Karpas-422 (cell line): Measurements from ENCODE around the gene PCDH15. TPM values are rescaled to one million over a fixed set of nuclear protein-coding genes. Genes with fewer than 3 reads are reported as not detected.

Experiments
- DNase-seq: peaks from one replicate; pipeline ENCODE4 v3.0.0-alpha.2; 2015
- H2AFZ ChIP-seq: fragments of 200-600 bp; sonication (generic); 2 replicates; pipeline ENCODE4 v1.6.1; 2014; ENCODE audit warnings: antibody characterized with exemption, low read length, mixed read lengths
- H3K27ac ChIP-seq: fragments of 200-600 bp; sonication (generic); 2 replicates; pipeline ENCODE4 v1.5.1; 2014; ENCODE audit warnings: mild to moderate bottlenecking, low read length, moderate library complexity
- H3K27me3 ChIP-seq: fragments of 200-600 bp; sonication (generic); 2 replicates; pipeline ENCODE4 v1.6.1; 2014; ENCODE audit warnings: low read length, mixed read lengths
- H3K36me3 ChIP-seq: fragments of 200-600 bp; sonication (generic); 2 replicates; pipeline ENCODE4 v1.6.1; 2014; ENCODE audit warnings: low read length, mixed read lengths; ENCODE audit not compliant: insufficient read depth
- H3K4me1 ChIP-seq: fragments of 200-600 bp; sonication (generic); 2 replicates; pipeline ENCODE4 v1.6.1; 2014; ENCODE audit warnings: mild to moderate bottlenecking, low read length, mixed read lengths
- H3K4me2 ChIP-seq: fragments of 200-600 bp; sonication (generic); 2 replicates; pipeline ENCODE4 v1.6.1; 2014; ENCODE audit warnings: low read length, low read depth, mild to moderate bottlenecking; ENCODE audit not compliant: poor library complexity, severe bottlenecking
- H3K4me3 ChIP-seq: fragments of 200-600 bp; sonication (generic); 2 replicates; pipeline ENCODE4 v1.5.1; 2014; ENCODE audit warnings: mild to moderate bottlenecking, antibody characterized with exemption, low read length, mixed read lengths
- H3K79me2 ChIP-seq: fragments of 200-600 bp; sonication (generic); 2 replicates; pipeline ENCODE4 v1.6.1; 2014; ENCODE audit warnings: mild to moderate bottlenecking, low read length, mixed read lengths
- H3K9ac ChIP-seq: fragments of 200-600 bp; sonication (generic); 2 replicates; pipeline ENCODE4 v1.6.0; 2014; ENCODE audit warnings: low read length
- H3K9me2 ChIP-seq: fragments of 200-600 bp; sonication (generic), shearing (Covaris generic); replicated peaks from 2 replicates; pipeline ENCODE4 v1.6.0; 2014; ENCODE audit warnings: mild to moderate bottlenecking, low read length, moderate library complexity; ENCODE audit not compliant: insufficient read depth
- H3K9me3 ChIP-seq: fragments of 300-700, 200-600 bp; sonication (generic); 2 replicates; pipeline ENCODE4 v1.6.1; 2014; ENCODE audit warnings: low read length, mixed read lengths
- H4K20me1 ChIP-seq: fragments of 200-600 bp; sonication (generic); 2 replicates; pipeline ENCODE4 v1.6.1; 2014; ENCODE audit warnings: mild to moderate bottlenecking, antibody characterized with exemption, low read length, low read depth; ENCODE audit not compliant: insufficient read depth
- total RNA-seq: library from RNA; depleted of rRNA; stranded (reverse); fragments of >200 nt; shearing (Covaris generic); gene quantifications from 2 replicates; pipeline ENCODE4 v1.2.3, GENCODE V29; 2014; ENCODE audit warnings: low replicate concordance

The PCDH15 gene
- total RNA-seq, 1 experiment from 2014 or later = not detected

DNA sequence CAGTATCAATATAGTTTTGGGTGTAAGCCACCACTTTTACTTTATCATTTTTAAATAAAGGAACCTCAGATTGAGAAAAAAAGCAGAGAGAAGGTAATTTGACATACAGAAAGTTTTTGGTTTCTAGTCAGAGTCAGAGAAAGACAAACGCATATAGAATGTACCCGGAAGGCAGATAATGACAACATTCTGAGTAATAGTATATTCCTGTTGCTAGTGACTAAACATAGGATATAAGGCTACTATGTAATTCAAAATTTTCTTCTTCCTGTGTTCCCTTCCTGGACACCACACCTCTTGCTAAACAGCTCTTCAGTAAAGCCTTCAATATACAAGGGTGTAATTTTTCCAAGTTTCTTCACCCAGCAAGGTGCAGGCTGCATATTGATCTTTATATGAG lies 597.6 kb downstream of the PCDH15 start:
- Histone ChIP-seq H3K27me3 (no peaks in the 10 kb centered on the region), H3K9me3 (peaks cover 22% of the 10 kb centered on the region), H3K4me2 (no peak overlapping the region), H3K36me3 (no peaks in the 10 kb centered on the region), H3K4me1 (no peaks in the 10 kb centered on the region), H3K27ac (no peak overlapping the region), H3K9ac (no peak overlapping the region), H3K79me2 (no peaks in the 10 kb centered on the region), H3K4me3 (no peak overlapping the region), H4K20me1 (no peaks in the 10 kb centered on the region), H2AFZ (no peak overlapping the region), H3K9me2 (no peaks in the 10 kb centered on the region)
- DNase-seq = no peak

- Histone ChIP-seq H3K36me3 (no peaks in the 10 kb centered on the region), H2AFZ (no peak overlapping the region), H3K4me2 (no peak overlapping the region), H3K9me2 (no peaks in the 10 kb centered on the region), H4K20me1 (no peaks in the 10 kb centered on the region), H3K9ac (no peak overlapping the region), H3K27me3 (no peaks in the 10 kb centered on the region), H3K4me1 (no peaks in the 10 kb centered on the region), H3K27ac (no peak overlapping the region), H3K79me2 (no peaks in the 10 kb centered on the region), H3K9me3 (peaks cover 24% of the 10 kb centered on the region), H3K4me3 (no peak overlapping the region)
- no peak for DNase-seq
Observed at GRCh38 chr10:54198051-54198450, 603.0 kb downstream of the PCDH15 start.

- H3K4me3 ChIP-seq = no peak overlapping the region
- no peaks in the 10 kb centered on the region for H3K27me3 ChIP-seq
- no peak for DNase-seq
- H3K9me3 ChIP-seq = peaks cover 29% of the 10 kb centered on the region
- no peak overlapping the region for H3K9ac ChIP-seq
- no peak overlapping the region for H3K27ac ChIP-seq
- no peaks in the 10 kb centered on the region for H3K4me1 ChIP-seq
- no peaks in the 10 kb centered on the region for H4K20me1 ChIP-seq
- no peak overlapping the region for H3K4me2 ChIP-seq
- H2AFZ ChIP-seq = no peak overlapping the region
- H3K79me2 ChIP-seq = no peaks in the 10 kb centered on the region
- no peaks in the 10 kb centered on the region for H3K36me3 ChIP-seq
- H3K9me2 ChIP-seq = no peaks in the 10 kb centered on the region
Observed at GRCh38 chr10:54194806-54195205, 606.2 kb downstream of the PCDH15 start.

DNA sequence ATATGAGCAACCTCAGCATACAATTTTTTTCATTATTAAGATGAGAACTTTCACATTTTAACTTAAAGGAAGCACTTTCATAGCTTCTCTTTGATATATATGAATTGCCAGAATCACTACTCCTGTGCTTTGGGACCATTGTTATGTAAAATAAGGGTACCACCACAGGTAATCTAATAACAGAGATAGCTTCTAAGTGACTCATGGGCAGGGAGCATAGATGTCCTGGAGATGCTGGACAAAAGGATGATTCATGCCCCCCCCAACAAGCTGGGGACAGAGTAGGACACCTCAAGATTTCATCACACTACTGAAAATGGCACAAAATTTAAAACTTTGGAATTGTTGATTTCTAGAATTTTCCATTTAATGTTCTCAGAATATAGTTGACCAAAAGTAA lies 641.1 kb downstream of the PCDH15 start:
- no peak for DNase-seq
- no peak overlapping the region for H3K27ac ChIP-seq
- H3K4me3 ChIP-seq = no peak overlapping the region
- no peaks in the 10 kb centered on the region for H3K9me2 ChIP-seq
- H3K9ac ChIP-seq = no peak overlapping the region
- H4K20me1 ChIP-seq = no peaks in the 10 kb centered on the region
- no peak overlapping the region for H3K4me2 ChIP-seq
- no peaks in the 10 kb centered on the region for H3K36me3 ChIP-seq
- no peak overlapping the region for H2AFZ ChIP-seq
- no peaks in the 10 kb centered on the region for H3K27me3 ChIP-seq
- peaks cover 38% of the 10 kb centered on the region for H3K9me3 ChIP-seq
- H3K79me2 ChIP-seq = no peaks in the 10 kb centered on the region
- no peaks in the 10 kb centered on the region for H3K4me1 ChIP-seq

- Histone ChIP-seq H3K36me3 (no peaks in the 10 kb centered on the region), H3K4me3 (no peak overlapping the region), H4K20me1 (no peaks in the 10 kb centered on the region), H2AFZ (no peak overlapping the region), H3K9me3 (peaks cover 27% of the 10 kb centered on the region; the same call in 1 of the 2 replicates), H3K27me3 (no peaks in the 10 kb centered on the region), H3K4me2 (no peak overlapping the region), H3K9me2 (no peaks in the 10 kb centered on the region), H3K79me2 (no peaks in the 10 kb centered on the region), H3K9ac (no peak overlapping the region), H3K4me1 (no peaks in the 10 kb centered on the region), H3K27ac (no peak overlapping the region)
- DNase-seq = no peak
Observed at GRCh38 chr10:54148508-54148907, 652.5 kb downstream of the PCDH15 start.

- Histone ChIP-seq H3K9me2 (no peaks in the 10 kb centered on the region), H3K36me3 (no peaks in the 10 kb centered on the region), H3K4me1 (no peaks in the 10 kb centered on the region), H3K9me3 (peaks cover 42% of the 10 kb centered on the region), H3K4me3 (no peak overlapping the region), H3K27ac (no peak overlapping the region), H3K27me3 (no peaks in the 10 kb centered on the region), H3K9ac (no peak overlapping the region), H2AFZ (no peak overlapping the region), H4K20me1 (no peaks in the 10 kb centered on the region), H3K4me2 (no peak overlapping the region), H3K79me2 (no peaks in the 10 kb centered on the region)
- no peak for DNase-seq
Observed at GRCh38 chr10:54139819-54140428, 661.1 kb downstream of the PCDH15 start.

GRCh38 chr10:54137396-54137795 lies 663.6 kb downstream of the PCDH15 start:
- no peak overlapping the region for H3K27ac ChIP-seq
- no peaks in the 10 kb centered on the region for H3K36me3 ChIP-seq
- no peaks in the 10 kb centered on the region for H3K4me1 ChIP-seq
- no peak overlapping the region for H2AFZ ChIP-seq
- peaks cover 35% of the 10 kb centered on the region for H3K9me3 ChIP-seq
- H3K9me2 ChIP-seq = no peaks in the 10 kb centered on the region
- no peak for DNase-seq
- H3K27me3 ChIP-seq = no peaks in the 10 kb centered on the region
- H3K9ac ChIP-seq = no peak overlapping the region
- no peak overlapping the region for H3K4me2 ChIP-seq
- no peak overlapping the region for H3K4me3 ChIP-seq
- no peaks in the 10 kb centered on the region for H3K79me2 ChIP-seq
- no peaks in the 10 kb centered on the region for H4K20me1 ChIP-seq

DNA sequence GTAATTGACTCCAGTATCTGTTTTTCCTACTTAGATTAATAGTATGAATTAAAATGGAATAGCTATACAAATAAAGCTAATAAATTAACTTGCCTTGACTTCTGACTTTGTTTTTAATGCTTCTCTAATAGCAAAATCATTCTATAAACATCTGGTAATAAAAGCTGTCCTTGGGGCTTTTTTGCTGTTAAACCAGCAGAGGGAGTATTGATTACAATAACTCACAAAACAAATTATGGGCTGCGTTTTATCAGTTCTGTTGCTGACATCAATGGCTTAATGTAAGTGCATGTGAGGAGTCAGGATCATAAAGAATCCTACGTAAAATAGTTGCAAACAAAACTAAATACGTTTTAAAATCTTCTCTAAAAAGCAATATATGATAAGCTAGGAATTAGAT lies 667.8 kb downstream of the PCDH15 start:
- Histone ChIP-seq H3K9me3 (peaks cover 25% of the 10 kb centered on the region), H2AFZ (no peak overlapping the region), H3K4me3 (no peak overlapping the region), H4K20me1 (no peaks in the 10 kb centered on the region), H3K4me2 (no peak overlapping the region), H3K27me3 (no peaks in the 10 kb centered on the region), H3K9ac (no peak overlapping the region), H3K9me2 (no peaks in the 10 kb centered on the region), H3K4me1 (no peaks in the 10 kb centered on the region), H3K36me3 (no peaks in the 10 kb centered on the region), H3K27ac (no peak overlapping the region), H3K79me2 (no peaks in the 10 kb centered on the region)
- DNase-seq = peak; percentile 42

- no peak for DNase-seq
Observed at GRCh38 chr10:54131833-54132232, 669.2 kb downstream of the PCDH15 start.

More at GRCh38 chr10:54131833-54132232, 669.2 kb downstream of the PCDH15 start:
- H3K27me3 ChIP-seq = no peaks in the 10 kb centered on the region
- no peak overlapping the region for H3K4me3 ChIP-seq
- no peaks in the 10 kb centered on the region for H3K9me2 ChIP-seq
- H2AFZ ChIP-seq = no peak overlapping the region
- no peaks in the 10 kb centered on the region for H3K4me1 ChIP-seq
- no peaks in the 10 kb centered on the region for H3K79me2 ChIP-seq
- H4K20me1 ChIP-seq = no peaks in the 10 kb centered on the region
- H3K27ac ChIP-seq = no peak overlapping the region
- H3K9me3 ChIP-seq = peaks cover 25% of the 10 kb centered on the region
- H3K36me3 ChIP-seq = no peaks in the 10 kb centered on the region
- H3K4me2 ChIP-seq = no peak overlapping the region
- no peak overlapping the region for H3K9ac ChIP-seq
